ENCODE results near the gene CD7. TPM values are rescaled to one million over a fixed set of nuclear protein-coding genes. Genes with fewer than 3 reads are reported as not detected.

The CD7 gene
- total RNA-seq, 1 experiment from 2014 or later, result 0.77 TPM

DNA sequence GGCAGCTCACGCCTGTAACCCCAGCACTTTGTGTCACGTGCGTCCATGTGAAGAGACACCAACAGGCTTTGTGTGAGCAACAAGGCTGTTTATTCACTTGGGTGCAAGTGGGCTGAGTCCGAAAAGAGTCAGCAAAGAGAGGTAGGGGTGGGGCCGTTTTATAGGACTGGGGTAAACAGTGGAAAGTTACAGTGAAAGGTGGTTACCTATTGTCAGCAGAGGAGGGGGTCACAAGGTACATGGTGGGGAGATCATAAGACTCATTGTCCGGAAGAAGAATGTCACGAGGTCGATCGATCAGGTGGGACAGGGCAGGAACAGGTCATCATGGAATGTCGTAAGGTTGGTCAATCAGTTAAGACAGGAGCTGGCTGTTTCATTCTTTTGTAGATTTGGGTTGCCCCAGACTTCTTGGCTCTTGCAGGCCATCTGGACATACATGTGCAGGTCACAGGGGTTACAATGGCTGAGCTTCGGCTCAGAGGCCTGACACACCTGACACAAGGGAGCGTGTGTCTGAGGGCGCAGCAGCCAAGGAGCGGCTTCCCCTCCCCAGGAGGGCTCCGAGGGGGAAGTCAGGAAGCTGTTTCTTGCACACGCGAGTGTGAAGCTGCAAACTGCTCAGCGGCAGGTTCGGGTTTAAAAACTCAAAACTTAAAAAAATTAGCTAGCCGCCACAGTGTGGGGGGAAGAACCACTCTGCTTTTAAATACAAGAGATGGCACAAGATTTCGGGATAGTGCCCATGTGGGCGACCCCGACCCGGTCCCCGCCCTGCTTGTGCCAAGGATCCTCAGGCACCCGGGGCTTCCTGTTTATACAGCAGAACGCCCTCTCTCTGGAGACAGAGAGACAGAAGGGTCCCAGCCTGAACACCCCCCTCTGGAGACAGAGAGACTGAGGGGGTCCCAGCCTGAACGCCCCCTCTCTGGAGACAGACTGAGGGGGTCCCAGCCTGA, 29.2 kb upstream of the CD7 start:
- Histone ChIP-seq H3K4me1 (ENCODE audit: control insufficient read depth, insufficient read depth, low read length) (peaks cover 43% of the 10 kb centered on the region), H3K36me3 (ENCODE audit: control insufficient read depth, insufficient read depth, low read length) (no peaks in the 10 kb centered on the region), H3K27me3 (ENCODE audit: control insufficient read depth, insufficient read depth, low read length) (no peaks in the 10 kb centered on the region), H3K9me3 (ENCODE audit: control insufficient read depth, insufficient read depth, low read depth, low read length) (no peaks in the 10 kb centered on the region), H3K4me3 (ENCODE audit: low read depth in 2 of 2, low read length in 2 of 2) (no peak overlapping the region), H3K27ac (ENCODE audit: low read length) (peak overlapping the region; percentile 41)
- in situ Hi-C loops (cut with HindIII; ENCODE audit: low pct_unique_long_range_greater_than_20kb, low sequenced_read_pairs), result loop anchor here (5.0 to 10.0 kb wide), 2 partner anchors 52 to 71 kb away; partner anchors contain the start of genes HEXD and OGFOD3
- no peak for ATAC-seq
- DNase-seq (ENCODE audit: low read depth, low spot score), result no peak
- POLR2A ChIA-PET, result no interaction called here
- intact Hi-C loops (cut with micrococcal nuclease; ENCODE audit: unreplicated experiment), result no loop called here
- TF ChIP-seq POLR2AphosphoS5 (IDR thresholded peaks at IDR 0.05; ENCODE audit: low read depth, low read length), result no peak
- no peak for TF ChIP-seq SIN3A (IDR thresholded peaks at IDR 0.05; ENCODE audit: borderline replicate concordance, insufficient read depth, low read depth, low read length)
- TF ChIP-seq TCF7L2 (IDR thresholded peaks at IDR 0.05; ENCODE audit: low read depth, low read length), result no peak
- TF ChIP-seq CTCF (IDR thresholded peaks at IDR 0.05), result no peak
- TF ChIP-seq, protein P1, sequence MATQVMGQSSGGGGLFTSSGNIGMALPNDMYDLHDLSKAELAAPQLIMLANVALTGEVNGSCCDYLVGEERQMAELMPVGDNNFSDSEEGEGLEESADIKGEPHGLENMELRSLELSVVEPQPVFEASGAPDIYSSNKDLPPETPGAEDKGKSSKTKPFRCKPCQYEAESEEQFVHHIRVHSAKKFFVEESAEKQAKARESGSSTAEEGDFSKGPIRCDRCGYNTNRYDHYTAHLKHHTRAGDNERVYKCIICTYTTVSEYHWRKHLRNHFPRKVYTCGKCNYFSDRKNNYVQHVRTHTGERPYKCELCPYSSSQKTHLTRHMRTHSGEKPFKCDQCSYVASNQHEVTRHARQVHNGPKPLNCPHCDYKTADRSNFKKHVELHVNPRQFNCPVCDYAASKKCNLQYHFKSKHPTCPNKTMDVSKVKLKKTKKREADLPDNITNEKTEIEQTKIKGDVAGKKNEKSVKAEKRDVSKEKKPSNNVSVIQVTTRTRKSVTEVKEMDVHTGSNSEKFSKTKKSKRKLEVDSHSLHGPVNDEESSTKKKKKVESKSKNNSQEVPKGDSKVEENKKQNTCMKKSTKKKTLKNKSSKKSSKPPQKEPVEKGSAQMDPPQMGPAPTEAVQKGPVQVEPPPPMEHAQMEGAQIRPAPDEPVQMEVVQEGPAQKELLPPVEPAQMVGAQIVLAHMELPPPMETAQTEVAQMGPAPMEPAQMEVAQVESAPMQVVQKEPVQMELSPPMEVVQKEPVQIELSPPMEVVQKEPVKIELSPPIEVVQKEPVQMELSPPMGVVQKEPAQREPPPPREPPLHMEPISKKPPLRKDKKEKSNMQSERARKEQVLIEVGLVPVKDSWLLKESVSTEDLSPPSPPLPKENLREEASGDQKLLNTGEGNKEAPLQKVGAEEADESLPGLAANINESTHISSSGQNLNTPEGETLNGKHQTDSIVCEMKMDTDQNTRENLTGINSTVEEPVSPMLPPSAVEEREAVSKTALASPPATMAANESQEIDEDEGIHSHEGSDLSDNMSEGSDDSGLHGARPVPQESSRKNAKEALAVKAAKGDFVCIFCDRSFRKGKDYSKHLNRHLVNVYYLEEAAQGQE (IDR thresholded peaks at IDR 0.05; ENCODE audit: insufficient read depth in 1 of 2, low read depth in 2 of 2, low read length in 1 of 2), result no peak
- no TSS peak for BruUV-seq (replicated peaks)
- CTCF ChIA-PET, result no interaction called here

GRCh38 chr17:82345151-82345976, 28.0 kb upstream of the CD7 start:
- DNase-seq (ENCODE audit: low read depth, low spot score) (no peak), ATAC-seq (no peak)
- Histone ChIP-seq H3K4me3 (ENCODE audit: low read depth in 2 of 2, low read length in 2 of 2) (no peak overlapping the region), H3K27ac (ENCODE audit: low read length) (no peak overlapping the region; the same call in 1 of the 2 replicates), H3K9me3 (ENCODE audit: control insufficient read depth, insufficient read depth, low read depth, low read length) (no peaks in the 10 kb centered on the region), H3K36me3 (ENCODE audit: control insufficient read depth, insufficient read depth, low read length) (no peaks in the 10 kb centered on the region), H3K4me1 (ENCODE audit: control insufficient read depth, insufficient read depth, low read length) (peaks cover 43% of the 10 kb centered on the region), H3K27me3 (ENCODE audit: control insufficient read depth, insufficient read depth, low read length) (no peaks in the 10 kb centered on the region)
- intact Hi-C loops (cut with micrococcal nuclease; ENCODE audit: unreplicated experiment) (no loop called here), in situ Hi-C loops (cut with HindIII; ENCODE audit: low pct_unique_long_range_greater_than_20kb, low sequenced_read_pairs) (loop anchor here (5.0 to 10.0 kb wide), 2 partner anchors 51 to 72 kb away; partner anchors contain the start of genes HEXD and OGFOD3)
- BruUV-seq (replicated peaks), result no TSS peak
- POLR2A ChIA-PET, result no interaction called here
- TF ChIP-seq, protein P1 (IDR thresholded peaks at IDR 0.05; ENCODE audit: insufficient read depth in 1 of 2, low read depth in 2 of 2, low read length in 1 of 2), result no peak
- no peak for TF ChIP-seq CTCF (IDR thresholded peaks at IDR 0.05)
- TF ChIP-seq SIN3A (IDR thresholded peaks at IDR 0.05; ENCODE audit: borderline replicate concordance, insufficient read depth, low read depth, low read length), result no peak
- TF ChIP-seq POLR2AphosphoS5 (IDR thresholded peaks at IDR 0.05; ENCODE audit: low read depth, low read length), result no peak
- TF ChIP-seq TCF7L2 (IDR thresholded peaks at IDR 0.05; ENCODE audit: low read depth, low read length), result no peak
- CTCF ChIA-PET, result no interaction called here

Measured in Panc1 (cell line).